Osteoblast (primary cell): Measurements from ENCODE around the gene JMJD4. TPM values are rescaled to one million over a fixed set of nuclear protein-coding genes. Genes with fewer than 3 reads are reported as not detected.

Experiments used
- DNase-seq: peaks from one replicate; pipeline ENCODE4 v3.0.0; 2011; ENCODE audit warnings: low spot score, mixed read lengths; ENCODE audit not compliant: insufficient read length; ENCODE audit errors: missing footprints
- H2AFZ ChIP-seq: 2 replicates; pipeline ENCODE4 v1.6.0; 2011; ENCODE audit warnings: mild to moderate bottlenecking, low read length
- H3K27ac ChIP-seq: 2 replicates; pipeline ENCODE4 v1.5.1; 2011; ENCODE audit warnings: mild to moderate bottlenecking, low read depth, low read length, moderate library complexity
- H3K27me3 ChIP-seq: 2 replicates; pipeline ENCODE4 v1.6.0; 2012; ENCODE audit warnings: mild to moderate bottlenecking, control low read depth, inconsistent platforms, low read length, moderate library complexity; ENCODE audit not compliant: insufficient read depth
- H3K36me3 ChIP-seq: 2 replicates; pipeline ENCODE4 v1.5.1; 2011; ENCODE audit warnings: mild to moderate bottlenecking, low read length, control low read depth, moderate library complexity; ENCODE audit not compliant: insufficient read depth
- H3K4me1 ChIP-seq: 2 replicates; pipeline ENCODE4 v1.5.1; 2011; ENCODE audit warnings: mild to moderate bottlenecking, low read length, control low read depth, moderate library complexity; ENCODE audit not compliant: insufficient read depth
- H3K4me2 ChIP-seq: 2 replicates; pipeline ENCODE4 v1.6.0; 2011; ENCODE audit warnings: mild to moderate bottlenecking, low read length; ENCODE audit not compliant: insufficient read depth
- H3K4me3 ChIP-seq: fragments of 200-600 bp; sonication (generic); 3 replicates; pipeline ENCODE4 v1.5.1; 2012; ENCODE audit warnings: mild to moderate bottlenecking, low read length, inconsistent platforms; ENCODE audit not compliant: insufficient read depth
- H3K79me2 ChIP-seq: 2 replicates; pipeline ENCODE4 v1.6.0; 2012; ENCODE audit warnings: mild to moderate bottlenecking, low read length, control low read depth, inconsistent platforms; ENCODE audit not compliant: insufficient read depth
- H3K9me3 ChIP-seq: 2 replicates; pipeline ENCODE4 v1.5.1; 2011; ENCODE audit warnings: low read depth, low read length, control low read depth
- H4K20me1 ChIP-seq: 2 replicates; pipeline ENCODE4 v1.6.0; 2012; ENCODE audit warnings: mild to moderate bottlenecking, low read length, control low read depth; ENCODE audit not compliant: insufficient read depth
- CTCF ChIP-seq: IDR thresholded peaks from 2 replicates; pipeline ENCODE4 v1.5.1; 2011; ENCODE audit warnings: mild to moderate bottlenecking, low read depth, low read length, moderate library complexity; ENCODE audit errors: extremely low read depth
- total RNA-seq: library from RNA; depleted of rRNA; stranded (reverse); fragments of >200 nt; gene quantifications from 2 replicates; pipeline ENCODE4 v1.2.3, GENCODE V29; 2012

The JMJD4 gene
- total RNA-seq, 1 donor: 27.5 TPM

- Histone ChIP-seq H4K20me1 (peaks cover 49% of the 10 kb centered on the region), H3K9me3 (no peaks in the 10 kb centered on the region), H3K4me1 (peaks cover 21% of the 10 kb centered on the region), H3K27me3 (no peaks in the 10 kb centered on the region), H3K4me2 (no peak overlapping the region), H3K4me3 (no peak overlapping the region), H3K79me2 (peaks cover 17% of the 10 kb centered on the region), H3K27ac (no peak overlapping the region), H2AFZ (no peak overlapping the region), H3K36me3 (peaks cover 26% of the 10 kb centered on the region)
- DNase-seq: peak; percentile 44
- no peak for TF ChIP-seq CTCF
These were observed 31.7 kb upstream of the JMJD4 start for GRCh38 chr1:227766653-227767277.

- Histone ChIP-seq H3K27ac (no peak overlapping the region), H3K79me2 (peaks cover 23% of the 10 kb centered on the region), H3K27me3 (no peaks in the 10 kb centered on the region), H3K4me3 (no peak overlapping the region), H3K36me3 (peaks cover 32% of the 10 kb centered on the region), H3K4me1 (peaks cover 21% of the 10 kb centered on the region), H2AFZ (no peak overlapping the region), H3K4me2 (no peak overlapping the region), H4K20me1 (peaks cover 56% of the 10 kb centered on the region), H3K9me3 (no peaks in the 10 kb centered on the region)
- peak; percentile 32 for DNase-seq
- TF ChIP-seq CTCF: no peak
These were observed 31.0 kb upstream of the JMJD4 start for GRCh38 chr1:227766015-227766634.

GRCh38 chr1:227765261-227766014 is 30.3 kb upstream of the JMJD4 start:
- no peak overlapping the region for H2AFZ ChIP-seq
- DNase-seq: peak; percentile 73
- peaks cover 29% of the 10 kb centered on the region for H3K79me2 ChIP-seq
- peaks cover 21% of the 10 kb centered on the region for H3K4me1 ChIP-seq
- no peaks in the 10 kb centered on the region for H3K9me3 ChIP-seq
- H3K4me3 ChIP-seq: no peak overlapping the region
- H3K27ac ChIP-seq: no peak overlapping the region
- no peak overlapping the region for H3K4me2 ChIP-seq
- H3K36me3 ChIP-seq: peaks cover 33% of the 10 kb centered on the region
- H4K20me1 ChIP-seq: peaks cover 61% of the 10 kb centered on the region
- no peak for TF ChIP-seq CTCF
- no peaks in the 10 kb centered on the region for H3K27me3 ChIP-seq

- peaks cover 33% of the 10 kb centered on the region for H3K79me2 ChIP-seq
- H3K9me3 ChIP-seq: no peaks in the 10 kb centered on the region
- H3K4me1 ChIP-seq: peaks cover 34% of the 10 kb centered on the region
- peak; percentile 64 for DNase-seq
- H3K4me2 ChIP-seq: no peak overlapping the region
- no peak overlapping the region for H3K27ac ChIP-seq
- TF ChIP-seq CTCF: no peak
- peaks cover 40% of the 10 kb centered on the region for H3K36me3 ChIP-seq
- H3K27me3 ChIP-seq: no peaks in the 10 kb centered on the region
- no peak overlapping the region for H2AFZ ChIP-seq
- peaks cover 74% of the 10 kb centered on the region for H4K20me1 ChIP-seq
- H3K4me3 ChIP-seq: no peak overlapping the region
These were observed 28.9 kb upstream of the JMJD4 start for GRCh38 chr1:227764019-227764391.
